WTC11 (cell line): Measurements from ENCODE around the gene ABHD17C. TPM values are rescaled to one million over a fixed set of nuclear protein-coding genes. Genes with fewer than 3 reads are reported as not detected.

Experiments used
- ATAC-seq: fragments of 200-7000 bp; cut with Tn5 transposase; 2 replicates; pipeline ENCODE4 v1.10.0; 2021; ENCODE audit warnings: mild to moderate bottlenecking, moderate library complexity
- CTCF ChIA-PET: fragments of 300-600 bp; sonication (Branson Sonifier 250); formaldehyde crosslinking; loops from one replicate; lab custom pipeline; 2021; ENCODE audit warnings: antibody characterized with exemption; lab: Charles Lee
- POLR2A ChIA-PET: fragments of 350-600 bp; sonication (Branson Sonifier 250); formaldehyde crosslinking; loops from one replicate; lab custom pipeline; 2021; ENCODE audit warnings: antibody characterized with exemption; lab: Charles Lee
- DNase-seq: peaks from one replicate; pipeline ENCODE4 v3.0.0; 2021; ENCODE audit warnings: low spot score
- H3K27ac Mint-ChIP-seq: 2 replicates; pipeline ENCODE4 v1.8.0; 2021; ENCODE audit warnings: mixed read lengths
- H3K27me3 Mint-ChIP-seq: 2 replicates; pipeline ENCODE4 v1.8.0; 2021; ENCODE audit warnings: low read depth, mild to moderate bottlenecking, moderate library complexity, mixed read lengths
- H3K36me3 Mint-ChIP-seq: 2 replicates; pipeline ENCODE4 v1.8.0; 2021; ENCODE audit warnings: mixed read lengths
- H3K4me1 Mint-ChIP-seq: 2 replicates; pipeline ENCODE4 v1.8.0; 2022; ENCODE audit warnings: mixed read lengths
- H3K4me3 Mint-ChIP-seq: 2 replicates; pipeline ENCODE4 v1.8.0; 2021; ENCODE audit warnings: mild to moderate bottlenecking, moderate library complexity, mixed read lengths
- H3K9me3 Mint-ChIP-seq: 2 replicates; pipeline ENCODE4 v1.8.0; 2021; ENCODE audit warnings: mixed read lengths
- ATF1 ChIP-seq: sonication (generic); formaldehyde crosslinking; IDR thresholded peaks from 2 replicates; pipeline ENCODE4 v1.8.1; 2023; ENCODE audit warnings: mild to moderate bottlenecking, moderate library complexity, missing genetic modification reagents
- CREB1 ChIP-seq: sonication (generic); formaldehyde crosslinking; IDR thresholded peaks from 2 replicates; pipeline ENCODE4 v1.8.0; 2023; ENCODE audit warnings: mild to moderate bottlenecking, missing genetic modification reagents
- CREM ChIP-seq: sonication (generic); formaldehyde crosslinking; IDR thresholded peaks from 2 replicates; pipeline ENCODE4 v1.8.1; 2022; ENCODE audit warnings: mild to moderate bottlenecking, missing genetic modification reagents, moderate library complexity
- FOXJ3 ChIP-seq: sonication (generic); formaldehyde crosslinking; IDR thresholded peaks from 2 replicates; pipeline ENCODE4 v1.9.0; 2021; ENCODE audit warnings: missing genetic modification reagents, mild to moderate bottlenecking, borderline replicate concordance
- FOXP1 ChIP-seq: sonication (generic); formaldehyde crosslinking; IDR thresholded peaks from 2 replicates; pipeline ENCODE4 v1.8.0; 2022; ENCODE audit warnings: missing genetic modification reagents, mild to moderate bottlenecking, moderate library complexity, borderline replicate concordance
- GABPB1 ChIP-seq: sonication (generic); formaldehyde crosslinking; IDR thresholded peaks from 2 replicates; pipeline ENCODE4 v1.8.1; 2023; ENCODE audit warnings: mild to moderate bottlenecking, missing genetic modification reagents
- GTF2I ChIP-seq: fragments of 250-450 bp; sonication (Bioruptor Pico); conservative IDR thresholded peaks from 2 replicates; pipeline ENCODE4 v1.4.0; 2021; ENCODE audit warnings: mild to moderate bottlenecking
- HMGA2 ChIP-seq: fragments of 250-450 bp; sonication (Bioruptor Pico); IDR thresholded peaks from 2 replicates; pipeline ENCODE4 v1.4.0; 2021; ENCODE audit warnings: mild to moderate bottlenecking, moderate library complexity
- IRF2 ChIP-seq: sonication (generic); formaldehyde crosslinking; IDR thresholded peaks from 2 replicates; pipeline ENCODE4 v1.8.0; 2022; ENCODE audit warnings: low read depth, missing genetic modification reagents, borderline replicate concordance
- NFATC4 ChIP-seq: fragments of 250-450 bp; sonication (Bioruptor Pico); IDR thresholded peaks from 2 replicates; pipeline ENCODE4 v1.9.0; 2021; ENCODE audit warnings: mild to moderate bottlenecking
- NR2C2 ChIP-seq: sonication (generic); formaldehyde crosslinking; IDR thresholded peaks from 2 replicates; pipeline ENCODE4 v1.8.0; 2022; ENCODE audit warnings: mild to moderate bottlenecking, missing genetic modification reagents
- PRRX2 ChIP-seq: fragments of 250-450 bp; sonication (Bioruptor Pico); IDR thresholded peaks from 2 replicates; pipeline ENCODE4 v1.8.0; 2021; ENCODE audit warnings: mild to moderate bottlenecking
- TCF7 ChIP-seq: sonication (generic); formaldehyde crosslinking; IDR thresholded peaks from 2 replicates; pipeline ENCODE4 v1.8.0; 2022; ENCODE audit warnings: mild to moderate bottlenecking, low read depth, missing genetic modification reagents, moderate library complexity
- TP53 ChIP-seq: sonication (generic); formaldehyde crosslinking; IDR thresholded peaks from 2 replicates; pipeline ENCODE4 v1.8.1; 2023; ENCODE audit warnings: mild to moderate bottlenecking, missing genetic modification reagents
- ZNF121 ChIP-seq: sonication (generic); formaldehyde crosslinking; IDR thresholded peaks from 2 replicates; pipeline ENCODE4 v1.8.0; 2023; ENCODE audit warnings: missing genetic modification reagents
- ZNF138 ChIP-seq: sonication (generic); formaldehyde crosslinking; conservative IDR thresholded peaks from 2 replicates; pipeline ENCODE4 v1.8.1; 2022; ENCODE audit warnings: mild to moderate bottlenecking, moderate library complexity, missing genetic modification reagents
- ZNF317 ChIP-seq: sonication (generic); formaldehyde crosslinking; IDR thresholded peaks from 2 replicates; pipeline ENCODE4 v1.8.1; 2023; ENCODE audit warnings: low read depth, mild to moderate bottlenecking, moderate library complexity, missing genetic modification reagents, borderline replicate concordance
- total RNA-seq: library from RNA; stranded (reverse); gene quantifications from 3 replicates; pipeline ENCODE4 v1.2.3, GENCODE V29; 2021
- TF ChIP-seq, protein P1 (sequence below): sonication (generic); formaldehyde crosslinking; IDR thresholded peaks from 2 replicates; pipeline ENCODE4 v1.8.1; 2023; ENCODE audit warnings: mild to moderate bottlenecking, missing genetic modification reagents
- TF ChIP-seq, protein P2 (sequence below): fragments of 250-450 bp; sonication (Bioruptor Pico); conservative IDR thresholded peaks from 2 replicates; pipeline ENCODE4 v1.9.0; 2021; ENCODE audit warnings: mild to moderate bottlenecking
- TF ChIP-seq, protein P3 (sequence below): sonication (generic); formaldehyde crosslinking; IDR thresholded peaks from 2 replicates; pipeline ENCODE4 v1.8.0; 2022; ENCODE audit warnings: mild to moderate bottlenecking, missing genetic modification reagents
- TF ChIP-seq, protein P4 (sequence below): sonication (generic); formaldehyde crosslinking; IDR thresholded peaks from 2 replicates; pipeline ENCODE4 v1.8.0; 2022; ENCODE audit warnings: missing genetic modification reagents
- TF ChIP-seq, protein P5 (sequence below): sonication (generic); formaldehyde crosslinking; conservative IDR thresholded peaks from 2 replicates; pipeline ENCODE4 v1.8.1; 2023; ENCODE audit warnings: mild to moderate bottlenecking, low read depth, missing genetic modification reagents, moderate library complexity
- TF ChIP-seq, protein P6 (sequence below): sonication (generic); formaldehyde crosslinking; IDR thresholded peaks from 2 replicates; pipeline ENCODE4 v1.8.1; 2023; ENCODE audit warnings: mild to moderate bottlenecking, missing genetic modification reagents, moderate library complexity

Gene ABHD17C
- total RNA-seq, 1 experiment from 2014 or later: 29.0 TPM

DNA sequence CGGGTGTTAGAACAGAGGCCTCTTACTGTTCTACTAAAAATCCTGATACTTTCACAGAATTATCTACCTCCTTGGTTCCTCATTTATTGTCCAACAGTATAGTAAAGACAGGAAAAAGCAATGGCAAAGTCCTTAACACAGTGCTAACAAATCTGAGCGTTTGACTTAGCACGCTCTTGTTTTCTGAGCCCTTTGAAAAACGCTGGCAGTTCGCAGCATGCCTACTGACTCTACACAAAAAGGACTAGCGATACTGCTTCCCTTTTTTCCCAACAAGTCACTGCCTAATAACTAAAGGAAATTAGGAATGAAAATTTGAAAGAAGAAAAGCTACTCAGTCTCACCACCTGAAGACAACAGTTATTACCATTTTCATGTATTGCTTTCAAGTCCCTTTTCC, 49.3 kb downstream of the ABHD17C start:
- DNase-seq (no peak), ATAC-seq (no peak)
- TF ChIP-seq PRRX2 (CRISPR knock-in tag) (no peak), FOXP1 (no peak), FOXJ3 (CRISPR knock-in tag) (no peak), ZNF121 (CRISPR knock-in tag) (no peak), ZNF138 (CRISPR knock-in tag) (no peak), CREM (CRISPR knock-in tag) (no peak), GTF2I (CRISPR knock-in tag) (no peak), NFATC4 (CRISPR knock-in tag) (no peak), TCF7 (CRISPR knock-in tag) (no peak), ATF1 (CRISPR knock-in tag) (no peak), ZNF317 (CRISPR knock-in tag) (no peak), IRF2 (CRISPR knock-in tag) (no peak)
- TF ChIP-seq, protein P1, sequence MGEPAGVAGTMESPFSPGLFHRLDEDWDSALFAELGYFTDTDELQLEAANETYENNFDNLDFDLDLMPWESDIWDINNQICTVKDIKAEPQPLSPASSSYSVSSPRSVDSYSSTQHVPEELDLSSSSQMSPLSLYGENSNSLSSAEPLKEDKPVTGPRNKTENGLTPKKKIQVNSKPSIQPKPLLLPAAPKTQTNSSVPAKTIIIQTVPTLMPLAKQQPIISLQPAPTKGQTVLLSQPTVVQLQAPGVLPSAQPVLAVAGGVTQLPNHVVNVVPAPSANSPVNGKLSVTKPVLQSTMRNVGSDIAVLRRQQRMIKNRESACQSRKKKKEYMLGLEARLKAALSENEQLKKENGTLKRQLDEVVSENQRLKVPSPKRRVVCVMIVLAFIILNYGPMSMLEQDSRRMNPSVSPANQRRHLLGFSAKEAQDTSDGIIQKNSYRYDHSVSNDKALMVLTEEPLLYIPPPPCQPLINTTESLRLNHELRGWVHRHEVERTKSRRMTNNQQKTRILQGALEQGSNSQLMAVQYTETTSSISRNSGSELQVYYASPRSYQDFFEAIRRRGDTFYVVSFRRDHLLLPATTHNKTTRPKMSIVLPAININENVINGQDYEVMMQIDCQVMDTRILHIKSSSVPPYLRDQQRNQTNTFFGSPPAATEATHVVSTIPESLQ (CRISPR knock-in tag): no peak
- TF ChIP-seq, protein P2, sequence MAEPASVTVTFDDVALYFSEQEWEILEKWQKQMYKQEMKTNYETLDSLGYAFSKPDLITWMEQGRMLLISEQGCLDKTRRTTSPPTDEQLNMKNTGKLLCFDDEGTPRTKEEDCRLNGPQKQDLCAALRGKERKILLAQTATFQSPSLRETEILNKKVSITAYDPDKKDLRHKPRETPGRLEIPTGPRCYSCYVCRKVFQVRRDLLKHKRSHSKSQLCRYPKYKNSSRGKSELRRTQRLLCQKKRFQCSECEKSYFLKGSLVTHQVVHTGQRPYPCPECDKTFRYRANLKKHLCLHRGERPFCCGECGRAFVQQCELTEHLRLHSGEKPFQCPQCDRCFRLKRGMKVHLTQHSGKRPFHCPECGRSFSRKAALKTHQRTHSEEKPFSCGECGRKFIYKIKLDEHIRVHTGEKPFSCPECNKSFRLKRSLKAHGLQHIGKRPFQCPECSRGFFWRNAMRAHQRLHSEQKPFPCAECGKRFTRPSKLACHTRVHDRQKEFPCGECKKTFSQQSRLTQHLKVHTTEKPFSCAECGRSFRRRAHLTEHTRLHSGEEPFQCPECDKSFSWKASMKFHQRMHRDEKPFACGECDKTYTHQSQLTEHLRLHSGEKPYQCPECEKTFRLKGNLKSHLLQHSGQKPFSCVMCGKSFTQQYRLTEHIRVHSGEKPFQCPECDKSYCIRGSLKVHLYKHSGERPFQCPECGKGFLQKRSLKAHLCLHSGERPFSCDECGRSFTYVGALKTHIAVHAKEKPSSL (CRISPR knock-in tag): no peak
- Mint-ChIP-seq H3K9me3 (peaks cover 9% of the 10 kb centered on the region), H3K36me3 (peaks cover 3% of the 10 kb centered on the region; the same call in 1 of the 2 replicates), H3K27ac (peak overlapping the region; percentile 60), H3K27me3 (no peaks in the 10 kb centered on the region), H3K4me3 (no peak overlapping the region), H3K4me1 (peaks cover 44% of the 10 kb centered on the region)
- ChIA-PET POLR2A (no interaction called here), CTCF (interaction anchor here (1.2 kb wide), 1 partner anchor 32 kb away, joined by 5 read pairs; no protein-coding TSS in a partner anchor)

DNA sequence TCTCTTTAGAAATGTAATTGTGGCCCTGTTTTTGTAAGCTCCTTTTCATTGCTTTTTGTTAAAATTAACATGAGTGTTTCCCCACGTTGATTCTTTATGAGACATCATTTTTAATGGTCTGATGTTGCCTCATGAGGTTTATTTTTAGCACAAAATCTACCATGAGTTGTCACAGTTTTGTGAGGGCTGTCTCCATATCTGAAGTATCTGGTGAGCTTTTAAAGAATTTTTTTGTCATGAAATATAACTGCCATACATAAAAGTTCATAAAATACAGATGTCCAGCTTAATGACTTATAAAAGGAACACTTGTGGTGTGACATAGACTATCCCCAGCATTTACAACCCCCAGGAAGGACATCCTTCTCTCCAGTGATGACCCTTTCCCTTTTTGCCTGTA, 49.7 kb downstream of the ABHD17C start:
- ATAC-seq (no peak), DNase-seq (no peak)
- ChIA-PET POLR2A (no interaction called here), CTCF (interaction anchor here (1.2 kb wide), 1 partner anchor 31 kb away, joined by 5 read pairs; no protein-coding TSS in a partner anchor)
- Mint-ChIP-seq H3K9me3 (peaks cover 9% of the 10 kb centered on the region), H3K27ac (peak overlapping the region; percentile 60), H3K4me3 (no peak overlapping the region), H3K27me3 (no peaks in the 10 kb centered on the region), H3K4me1 (peaks cover 44% of the 10 kb centered on the region), H3K36me3 (peaks cover 3% of the 10 kb centered on the region; the same call in 1 of the 2 replicates)
- TF ChIP-seq TP53 (CRISPR knock-in tag): no peak
- no peak for TF ChIP-seq FOXP1
- no peak for TF ChIP-seq NR2C2 (CRISPR knock-in tag)
- TF ChIP-seq, protein P3, sequence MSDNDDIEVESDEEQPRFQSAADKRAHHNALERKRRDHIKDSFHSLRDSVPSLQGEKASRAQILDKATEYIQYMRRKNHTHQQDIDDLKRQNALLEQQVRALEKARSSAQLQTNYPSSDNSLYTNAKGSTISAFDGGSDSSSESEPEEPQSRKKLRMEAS (CRISPR knock-in tag): no peak
- TF ChIP-seq, protein P4, sequence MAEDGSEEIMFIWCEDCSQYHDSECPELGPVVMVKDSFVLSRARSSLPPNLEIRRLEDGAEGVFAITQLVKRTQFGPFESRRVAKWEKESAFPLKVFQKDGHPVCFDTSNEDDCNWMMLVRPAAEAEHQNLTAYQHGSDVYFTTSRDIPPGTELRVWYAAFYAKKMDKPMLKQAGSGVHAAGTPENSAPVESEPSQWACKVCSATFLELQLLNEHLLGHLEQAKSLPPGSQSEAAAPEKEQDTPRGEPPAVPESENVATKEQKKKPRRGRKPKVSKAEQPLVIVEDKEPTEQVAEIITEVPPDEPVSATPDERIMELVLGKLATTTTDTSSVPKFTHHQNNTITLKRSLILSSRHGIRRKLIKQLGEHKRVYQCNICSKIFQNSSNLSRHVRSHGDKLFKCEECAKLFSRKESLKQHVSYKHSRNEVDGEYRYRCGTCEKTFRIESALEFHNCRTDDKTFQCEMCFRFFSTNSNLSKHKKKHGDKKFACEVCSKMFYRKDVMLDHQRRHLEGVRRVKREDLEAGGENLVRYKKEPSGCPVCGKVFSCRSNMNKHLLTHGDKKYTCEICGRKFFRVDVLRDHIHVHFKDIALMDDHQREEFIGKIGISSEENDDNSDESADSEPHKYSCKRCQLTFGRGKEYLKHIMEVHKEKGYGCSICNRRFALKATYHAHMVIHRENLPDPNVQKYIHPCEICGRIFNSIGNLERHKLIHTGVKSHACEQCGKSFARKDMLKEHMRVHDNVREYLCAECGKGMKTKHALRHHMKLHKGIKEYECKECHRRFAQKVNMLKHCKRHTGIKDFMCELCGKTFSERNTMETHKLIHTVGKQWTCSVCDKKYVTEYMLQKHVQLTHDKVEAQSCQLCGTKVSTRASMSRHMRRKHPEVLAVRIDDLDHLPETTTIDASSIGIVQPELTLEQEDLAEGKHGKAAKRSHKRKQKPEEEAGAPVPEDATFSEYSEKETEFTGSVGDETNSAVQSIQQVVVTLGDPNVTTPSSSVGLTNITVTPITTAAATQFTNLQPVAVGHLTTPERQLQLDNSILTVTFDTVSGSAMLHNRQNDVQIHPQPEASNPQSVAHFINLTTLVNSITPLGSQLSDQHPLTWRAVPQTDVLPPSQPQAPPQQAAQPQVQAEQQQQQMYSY (CRISPR knock-in tag): no peak
- TF ChIP-seq CREB1 (CRISPR knock-in tag): no peak
- no peak for TF ChIP-seq GABPB1 (CRISPR knock-in tag)
- TF ChIP-seq, protein P5, sequence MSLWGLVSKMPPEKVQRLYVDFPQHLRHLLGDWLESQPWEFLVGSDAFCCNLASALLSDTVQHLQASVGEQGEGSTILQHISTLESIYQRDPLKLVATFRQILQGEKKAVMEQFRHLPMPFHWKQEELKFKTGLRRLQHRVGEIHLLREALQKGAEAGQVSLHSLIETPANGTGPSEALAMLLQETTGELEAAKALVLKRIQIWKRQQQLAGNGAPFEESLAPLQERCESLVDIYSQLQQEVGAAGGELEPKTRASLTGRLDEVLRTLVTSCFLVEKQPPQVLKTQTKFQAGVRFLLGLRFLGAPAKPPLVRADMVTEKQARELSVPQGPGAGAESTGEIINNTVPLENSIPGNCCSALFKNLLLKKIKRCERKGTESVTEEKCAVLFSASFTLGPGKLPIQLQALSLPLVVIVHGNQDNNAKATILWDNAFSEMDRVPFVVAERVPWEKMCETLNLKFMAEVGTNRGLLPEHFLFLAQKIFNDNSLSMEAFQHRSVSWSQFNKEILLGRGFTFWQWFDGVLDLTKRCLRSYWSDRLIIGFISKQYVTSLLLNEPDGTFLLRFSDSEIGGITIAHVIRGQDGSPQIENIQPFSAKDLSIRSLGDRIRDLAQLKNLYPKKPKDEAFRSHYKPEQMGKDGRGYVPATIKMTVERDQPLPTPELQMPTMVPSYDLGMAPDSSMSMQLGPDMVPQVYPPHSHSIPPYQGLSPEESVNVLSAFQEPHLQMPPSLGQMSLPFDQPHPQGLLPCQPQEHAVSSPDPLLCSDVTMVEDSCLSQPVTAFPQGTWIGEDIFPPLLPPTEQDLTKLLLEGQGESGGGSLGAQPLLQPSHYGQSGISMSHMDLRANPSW (CRISPR knock-in tag): no peak
- TF ChIP-seq, protein P6, sequence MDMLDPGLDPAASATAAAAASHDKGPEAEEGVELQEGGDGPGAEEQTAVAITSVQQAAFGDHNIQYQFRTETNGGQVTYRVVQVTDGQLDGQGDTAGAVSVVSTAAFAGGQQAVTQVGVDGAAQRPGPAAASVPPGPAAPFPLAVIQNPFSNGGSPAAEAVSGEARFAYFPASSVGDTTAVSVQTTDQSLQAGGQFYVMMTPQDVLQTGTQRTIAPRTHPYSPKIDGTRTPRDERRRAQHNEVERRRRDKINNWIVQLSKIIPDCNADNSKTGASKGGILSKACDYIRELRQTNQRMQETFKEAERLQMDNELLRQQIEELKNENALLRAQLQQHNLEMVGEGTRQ: no peak
- no peak for TF ChIP-seq HMGA2
